PC-9 (cell line): ENCODE results near the gene DIAPH3.

Source experiments
- CTCF ChIP-seq: fragments of 200-600 bp; sonication (generic); conservative IDR thresholded peaks from 2 replicates; pipeline ENCODE4 v1.6.1; 2017; ENCODE audit warnings: mixed run types, antibody characterized with exemption, mild to moderate bottlenecking, moderate library complexity
- EZH2 ChIP-seq: fragments of 200-600 bp; sonication (generic); IDR thresholded peaks from 2 replicates; pipeline ENCODE4 v1.8.0; 2017; ENCODE audit warnings: antibody characterized with exemption, low read depth

- TF ChIP-seq CTCF (no peak), EZH2 (no peak)
These were observed 273.7 kb downstream of the DIAPH3 start for GRCh38 chr13:59890054-59890453.
